HUES64 (cell line): ENCODE measurements around the gene CHCHD6.

ENCODE experiments used
- H3K27ac ChIP-seq: 2 replicates; pipeline ENCODE4 v1.7.0; 2013; ENCODE audit warnings: low read depth, low read length, inconsistent platforms
- H3K27me3 ChIP-seq: 2 replicates; pipeline ENCODE4 v1.6.1; 2013; ENCODE audit warnings: mild to moderate bottlenecking, low read length; ENCODE audit not compliant: insufficient read depth
- H3K36me3 ChIP-seq: 2 replicates; pipeline ENCODE4 v1.6.1; 2013; ENCODE audit warnings: mild to moderate bottlenecking, low read length; ENCODE audit not compliant: insufficient read depth
- H3K4me1 ChIP-seq: 2 replicates; pipeline ENCODE4 v1.6.1; 2013; ENCODE audit warnings: mild to moderate bottlenecking, low read length, moderate library complexity; ENCODE audit not compliant: insufficient read depth
- H3K4me3 ChIP-seq: 2 replicates; pipeline ENCODE4 v1.5.1; 2013; ENCODE audit warnings: mild to moderate bottlenecking, low read length, moderate library complexity
- H3K9ac ChIP-seq: 2 replicates; pipeline ENCODE4 v1.6.1; 2013; ENCODE audit warnings: mild to moderate bottlenecking, low read depth, low read length
- H3K9me3 ChIP-seq: 2 replicates; pipeline ENCODE4 v1.6.1; 2013; ENCODE audit warnings: low read depth, low read length; ENCODE audit not compliant: insufficient read depth
- WGBS: fragments of 150-250, 120-280 bp; methylation state at CpG from one replicate; pipeline ENCODE4 v1.1.7; 2013; ENCODE audit warnings: missing lambda C conversion rate; 5-methylcytosine and 5-hydroxymethylcytosine counted together

The CHCHD6 gene

GRCh38 chr3:126672741-126673140 is 31.3 kb upstream of the CHCHD6 start:
- WGBS = 94% methylated on average over 6 of the region's 6 CpGs
- no peak overlapping the region for H3K4me3 ChIP-seq
- H3K27ac ChIP-seq = no peak overlapping the region
- H3K36me3 ChIP-seq = no peaks in the 10 kb centered on the region
- peaks cover 12% of the 10 kb centered on the region for H3K9me3 ChIP-seq
- no peak overlapping the region for H3K9ac ChIP-seq
- H3K27me3 ChIP-seq = peaks cover 11% of the 10 kb centered on the region; the same call in 1 of the 2 replicates
- no peaks in the 10 kb centered on the region for H3K4me1 ChIP-seq

GRCh38 chr3:126676919-126677705 is 26.9 kb upstream of the CHCHD6 start:
- Histone ChIP-seq H3K27me3 (peaks cover 40% of the 10 kb centered on the region), H3K36me3 (no peaks in the 10 kb centered on the region), H3K27ac (no peak overlapping the region), H3K9ac (no peak overlapping the region), H3K4me3 (no peak overlapping the region), H3K9me3 (peaks cover 12% of the 10 kb centered on the region), H3K4me1 (0 out of 2 replicates have a peak, but pooled peaks cover 15% of the 10 kb centered on the region)
- WGBS = 93% methylated on average over 7 of the region's 7 CpGs

DNA sequence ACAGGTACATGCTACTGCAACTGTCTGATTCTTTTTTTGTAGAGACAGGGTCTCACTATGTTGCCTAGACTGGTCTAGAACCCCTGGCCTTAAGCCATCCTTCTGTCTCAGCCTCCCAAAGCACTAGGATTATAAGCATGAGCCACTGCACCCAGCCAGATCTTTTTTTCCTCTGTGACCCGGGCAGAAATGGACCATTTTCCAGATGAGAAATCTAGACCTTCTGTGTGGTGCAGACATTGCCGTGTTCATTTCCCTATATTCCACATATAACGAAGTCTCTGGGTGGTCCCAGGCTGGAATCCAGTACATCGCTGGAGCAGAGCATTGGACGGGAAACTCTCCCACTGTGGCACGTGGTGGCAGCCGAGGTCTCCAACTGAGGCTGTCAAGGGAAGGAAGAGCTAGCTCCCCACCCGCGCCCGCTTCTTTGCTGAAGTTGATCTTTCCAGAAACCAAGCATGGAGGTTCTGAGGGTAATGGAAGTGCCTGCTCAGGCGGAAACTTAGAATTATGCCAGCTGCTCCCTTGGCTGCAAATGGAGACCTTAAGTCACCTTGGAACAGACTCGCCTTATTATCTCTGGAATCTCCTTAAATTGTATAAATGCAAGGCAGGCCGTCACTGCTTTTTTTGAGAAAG is 26.1 kb upstream of the CHCHD6 start:
- Histone ChIP-seq H3K9me3 (peaks cover 12% of the 10 kb centered on the region), H3K27me3 (peaks cover 40% of the 10 kb centered on the region), H3K36me3 (no peaks in the 10 kb centered on the region), H3K9ac (no peak overlapping the region), H3K4me3 (no peak overlapping the region), H3K27ac (no peak overlapping the region), H3K4me1 (0 out of 2 replicates have a peak, but pooled peaks cover 15% of the 10 kb centered on the region)
- 94% methylated on average over 13 of the region's 13 CpGs for WGBS

DNA sequence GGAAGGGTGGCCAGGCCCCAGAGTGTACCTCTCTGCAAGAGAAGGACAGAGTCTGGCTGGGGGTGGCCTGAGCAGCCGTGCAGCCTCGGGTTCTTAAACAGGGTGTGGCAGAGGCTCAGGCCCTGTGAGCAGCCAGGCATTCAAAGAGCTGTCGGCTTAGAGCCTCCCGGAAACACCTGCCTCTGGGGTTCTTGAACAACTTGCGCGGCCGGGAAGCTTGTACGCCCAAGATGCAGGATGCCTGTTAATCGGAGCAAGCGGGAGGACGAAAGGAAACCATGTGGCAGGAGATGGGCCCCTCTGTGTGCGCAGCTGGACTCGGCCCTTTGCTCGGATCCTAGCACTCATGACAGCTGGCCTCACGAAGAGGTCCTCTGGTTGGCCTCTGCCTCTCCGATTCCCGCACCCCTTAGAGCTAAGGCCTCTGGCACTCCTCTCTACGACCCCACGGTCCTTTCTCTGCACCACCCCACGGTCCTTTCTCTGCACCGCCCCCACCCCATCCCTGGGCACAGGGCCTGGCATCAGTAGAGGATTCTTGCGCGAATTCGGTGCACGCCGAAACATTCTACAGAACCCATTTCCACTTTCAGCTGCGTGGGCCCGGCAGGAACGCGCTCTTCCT is 25.2 kb upstream of the CHCHD6 start:
- 63% methylated on average over 30 of the region's 30 CpGs for WGBS
- H3K36me3 ChIP-seq = no peaks in the 10 kb centered on the region
- no peak overlapping the region for H3K9ac ChIP-seq
- peak overlapping the region; percentile 22; the same call in 1 of the 2 replicates for H3K4me3 ChIP-seq
- H3K9me3 ChIP-seq = peaks cover 9% of the 10 kb centered on the region
- H3K27me3 ChIP-seq = peaks cover 40% of the 10 kb centered on the region
- H3K4me1 ChIP-seq = peaks cover 18% of the 10 kb centered on the region
- H3K27ac ChIP-seq = no peak overlapping the region

DNA sequence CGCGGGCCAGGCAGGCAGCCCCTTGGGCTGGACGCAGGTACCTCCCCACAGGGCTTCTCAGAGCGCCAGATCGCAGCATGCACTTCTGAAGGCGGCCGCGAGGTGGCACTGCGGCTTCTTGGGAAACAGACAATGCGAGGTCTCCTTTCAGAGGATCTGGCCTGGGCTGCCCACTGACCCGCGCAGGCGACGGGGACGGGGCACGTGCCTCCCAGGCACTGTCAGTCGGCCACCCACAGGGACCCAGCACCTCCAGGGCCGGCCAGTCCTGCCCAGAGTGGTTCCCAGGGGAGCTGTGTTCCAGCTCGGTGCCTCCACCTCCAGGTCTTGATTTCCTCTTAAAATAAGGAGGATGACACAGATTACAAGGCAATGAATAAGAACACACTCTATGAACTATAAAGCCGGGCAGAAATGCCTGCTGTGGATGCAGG is 24.7 kb upstream of the CHCHD6 start:
- peaks cover 23% of the 10 kb centered on the region for H3K4me1 ChIP-seq
- no peak overlapping the region for H3K9ac ChIP-seq
- H3K36me3 ChIP-seq = no peaks in the 10 kb centered on the region
- WGBS = 7% methylated on average over 20 of the region's 20 CpGs
- H3K9me3 ChIP-seq = peaks cover 5% of the 10 kb centered on the region; the same call in 1 of the 2 replicates
- H3K4me3 ChIP-seq = peak overlapping the region; percentile 22; the same call in 1 of the 2 replicates
- peaks cover 40% of the 10 kb centered on the region for H3K27me3 ChIP-seq
- no peak overlapping the region for H3K27ac ChIP-seq

DNA sequence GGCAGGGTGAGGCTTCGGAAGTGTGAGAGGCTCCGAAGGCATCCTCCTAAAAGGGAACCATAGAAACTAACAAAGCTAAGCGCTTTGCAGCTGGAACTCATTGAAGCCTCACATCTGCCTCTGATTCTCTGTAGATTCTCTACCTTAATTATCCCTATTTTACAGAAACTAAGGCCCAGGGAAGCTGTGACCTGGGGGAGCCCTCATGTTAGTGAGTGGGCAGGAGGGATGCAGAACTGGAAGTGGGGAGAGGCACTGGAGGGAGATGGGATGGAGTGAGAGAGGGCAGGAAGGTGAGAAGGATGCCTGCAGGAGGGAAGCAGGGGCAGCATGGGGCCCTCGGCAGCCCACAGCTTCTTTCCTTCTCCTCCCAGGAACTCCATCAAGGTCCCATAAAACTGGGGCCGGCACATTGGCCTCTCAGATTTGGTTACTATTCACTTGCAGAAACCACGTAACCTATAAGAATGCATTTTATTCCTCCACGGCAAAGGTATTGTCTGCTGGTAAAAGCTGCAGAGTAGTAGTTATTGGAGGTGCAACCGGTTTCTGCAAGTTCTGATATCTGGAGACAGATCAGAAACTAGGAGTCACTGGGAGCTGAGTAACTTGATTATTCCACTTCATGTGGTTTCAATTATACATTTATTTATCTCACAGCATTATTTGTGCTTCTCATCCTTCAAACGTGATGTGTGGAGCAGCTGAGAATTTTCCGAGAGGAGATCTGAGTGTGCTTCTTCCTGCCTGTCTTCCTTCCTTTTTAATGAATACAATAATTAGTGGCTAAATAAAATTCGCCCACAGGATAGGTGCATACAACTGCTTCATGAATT is 24.0 kb upstream of the CHCHD6 start:
- Histone ChIP-seq H3K4me3 (no peak overlapping the region), H3K9me3 (no peaks in the 10 kb centered on the region), H3K36me3 (no peaks in the 10 kb centered on the region), H3K4me1 (peaks cover 24% of the 10 kb centered on the region), H3K27me3 (peaks cover 40% of the 10 kb centered on the region), H3K27ac (no peak overlapping the region), H3K9ac (no peak overlapping the region)
- 84% methylated on average over 11 of the region's 11 CpGs for WGBS

DNA sequence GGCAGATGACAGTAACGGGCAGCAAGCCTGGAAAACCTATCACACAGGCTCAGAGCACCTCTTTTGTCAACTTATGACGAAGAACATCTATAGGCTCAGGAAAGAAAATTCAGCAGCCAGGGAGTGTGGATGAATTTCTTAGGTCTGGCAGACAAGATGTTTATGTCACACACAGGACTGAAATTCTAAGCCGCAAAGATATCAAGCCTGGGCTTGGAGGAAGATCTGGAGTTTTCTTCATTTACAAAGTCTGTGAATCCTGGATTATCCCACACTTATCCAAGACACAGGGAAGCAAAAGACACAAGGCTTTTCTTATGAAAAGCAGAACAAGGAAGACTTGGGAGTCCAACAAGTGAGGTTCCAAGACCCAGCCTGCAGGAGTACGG is 23.4 kb upstream of the CHCHD6 start:
- Histone ChIP-seq H3K9ac (no peak overlapping the region), H3K27ac (no peak overlapping the region), H3K27me3 (peaks cover 40% of the 10 kb centered on the region), H3K4me1 (peaks cover 24% of the 10 kb centered on the region), H3K4me3 (no peak overlapping the region), H3K9me3 (no peaks in the 10 kb centered on the region), H3K36me3 (no peaks in the 10 kb centered on the region)
- 82% methylated on average over 4 of the region's 4 CpGs for WGBS

DNA sequence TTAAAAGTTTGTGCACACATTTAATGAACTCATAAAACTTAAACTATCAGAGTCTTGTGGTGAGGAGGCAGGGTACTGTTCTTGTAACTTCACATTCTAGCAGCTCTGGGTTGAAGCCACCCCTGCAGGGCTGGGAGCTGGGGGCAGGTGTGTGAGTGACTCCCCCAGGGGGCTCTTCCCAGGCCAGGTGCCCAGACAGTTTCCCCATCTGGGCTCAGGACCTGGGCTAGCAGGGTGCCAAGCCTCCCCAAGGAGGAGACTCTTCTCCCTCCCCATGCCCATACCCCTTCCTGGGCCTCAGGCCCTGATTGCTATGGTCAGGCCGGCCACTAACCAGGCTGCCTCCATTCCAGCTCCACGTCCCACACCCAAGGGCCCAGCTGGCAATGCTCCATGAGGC is 22.0 kb upstream of the CHCHD6 start:
- Histone ChIP-seq H3K9me3 (no peaks in the 10 kb centered on the region), H3K9ac (no peak overlapping the region), H3K36me3 (no peaks in the 10 kb centered on the region), H3K27me3 (peaks cover 34% of the 10 kb centered on the region), H3K27ac (no peak overlapping the region), H3K4me1 (peaks cover 24% of the 10 kb centered on the region), H3K4me3 (no peak overlapping the region)
- 88% methylated on average over 2 of the region's 2 CpGs for WGBS

- H3K4me3 ChIP-seq = no peak overlapping the region
- H3K4me1 ChIP-seq = peaks cover 24% of the 10 kb centered on the region
- no peak overlapping the region for H3K9ac ChIP-seq
- no peaks in the 10 kb centered on the region for H3K36me3 ChIP-seq
- 94% methylated on average over 4 of the region's 5 CpGs for WGBS
- no peaks in the 10 kb centered on the region for H3K9me3 ChIP-seq
- H3K27ac ChIP-seq = no peak overlapping the region
- peaks cover 25% of the 10 kb centered on the region for H3K27me3 ChIP-seq
Observed at GRCh38 chr3:126683069-126683468, 21.0 kb upstream of the CHCHD6 start.

- WGBS = 86% methylated on average over 7 of the region's 7 CpGs
- Histone ChIP-seq H3K9me3 (no peaks in the 10 kb centered on the region), H3K4me3 (no peak overlapping the region), H3K27ac (no peak overlapping the region), H3K4me1 (peaks cover 20% of the 10 kb centered on the region), H3K27me3 (peaks cover 14% of the 10 kb centered on the region), H3K9ac (no peak overlapping the region), H3K36me3 (no peaks in the 10 kb centered on the region)
Observed at GRCh38 chr3:126684218-126684751, 19.8 kb upstream of the CHCHD6 start.
